HG03108 (cell line): ENCODE results near the gene FASN.
A peak's percentile ranks its signal among the peaks of the same experiment; 100 is the strongest.
"Not testable (repeated sequence)": the region's sequence is repeated elsewhere in the genome, so short reads cannot be mapped to it uniquely, and the experiment has no call there.

Source experiments
- ATAC-seq: cut with Tn5 transposase; IDR thresholded peaks from one replicate; pipeline ENCODE4 v1.9.1; 2021; ENCODE audit warnings: moderate library complexity; ENCODE audit not compliant: unreplicated experiment

The FASN gene

DNA sequence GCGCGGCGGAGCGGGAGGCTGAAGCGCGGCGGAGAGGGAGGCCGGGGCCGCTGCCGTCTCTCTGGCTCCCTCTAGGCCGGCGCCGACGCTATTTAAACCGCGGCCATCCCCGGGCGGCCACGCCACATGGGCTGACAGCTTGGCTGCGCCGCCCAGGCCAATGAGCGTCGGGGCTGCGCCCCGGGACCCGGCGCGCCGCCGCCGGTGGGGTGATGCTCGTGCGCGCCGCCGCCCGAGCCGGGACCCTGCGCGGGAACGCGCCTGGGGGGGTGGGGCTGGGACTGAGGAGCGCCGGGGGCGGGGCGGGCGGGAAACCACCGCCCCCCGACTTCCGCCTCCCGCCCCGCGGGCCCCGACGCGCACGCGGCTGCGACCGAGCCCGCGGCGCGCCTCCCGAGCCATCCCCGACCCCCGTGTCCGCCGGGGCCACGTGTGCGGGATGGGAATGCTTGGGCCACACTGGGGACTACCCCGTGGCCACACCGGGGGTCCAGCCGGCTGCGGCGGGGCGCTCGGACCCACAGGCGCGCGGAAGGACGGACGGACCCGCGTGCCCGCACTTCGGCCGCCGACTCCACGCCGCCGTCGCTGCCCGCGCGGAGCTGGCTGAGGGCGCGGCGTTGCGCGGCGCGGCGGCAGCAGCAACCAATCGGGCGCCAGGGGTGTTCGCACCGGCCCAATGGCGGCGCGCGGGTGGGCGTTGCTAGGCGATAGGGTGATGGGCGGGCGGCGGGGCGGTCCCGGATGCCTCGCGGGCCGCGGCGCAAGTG lies at the start of gene FASN:
FASN (minus strand) TSS at position 68 of the 770 bp plus-strand sequence. CDS start 1,791 bp downstream, outside the sequence.
- ATAC-seq, result peak; percentile 63

- no peak for ATAC-seq
These were observed 48.9 kb upstream of the FASN start for GRCh38 chr17:82146663-82147654.

GRCh38 chr17:82145550-82146155 lies 47.6 kb upstream of the FASN start:
- ATAC-seq, result no peak

DNA sequence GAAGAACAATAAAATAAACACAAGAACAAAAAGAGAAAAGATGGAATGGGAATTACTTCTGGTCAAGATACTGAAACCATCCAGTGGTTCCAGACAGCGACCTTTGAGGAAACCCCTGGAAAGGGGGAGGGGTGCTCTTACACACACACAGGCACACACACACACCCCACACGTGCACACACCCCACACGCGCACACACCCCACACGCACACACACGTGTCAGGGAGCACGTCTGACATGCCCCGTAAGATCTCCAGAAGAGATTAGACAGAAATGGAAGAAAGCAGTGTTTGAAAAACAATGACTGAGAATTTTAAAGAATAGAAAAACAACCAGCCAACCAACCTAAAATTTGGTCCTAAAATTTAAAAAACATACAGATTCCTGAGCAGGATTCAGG lies 45.3 kb upstream of the FASN start:
- no peak for ATAC-seq

- ATAC-seq, result not testable (repeated sequence)
These were observed 41.9 kb upstream of the FASN start for GRCh38 chr17:82139961-82140360.

- no peak for ATAC-seq
These were observed 40.5 kb upstream of the FASN start for GRCh38 chr17:82138511-82138992.

DNA sequence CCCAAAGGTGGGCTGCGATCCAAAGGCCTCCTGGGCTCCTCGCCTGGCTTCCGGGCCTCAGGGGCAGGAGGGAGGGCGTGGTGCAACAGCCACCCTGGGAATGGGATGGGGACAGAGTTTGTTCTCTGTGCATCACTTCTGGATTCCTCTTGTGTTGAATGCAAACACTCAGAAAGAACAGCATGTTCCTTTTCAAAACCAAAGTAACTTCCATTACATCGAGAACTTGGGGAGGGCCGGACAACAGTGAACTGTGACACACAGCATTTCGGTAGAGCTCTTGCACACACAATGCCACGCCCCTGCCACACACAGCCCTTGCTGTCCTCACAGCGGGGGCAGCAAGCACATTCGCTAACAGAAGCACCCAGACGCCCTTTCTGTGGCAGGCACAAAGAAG lies 36.1 kb upstream of the FASN start:
- no peak for ATAC-seq

- not testable (repeated sequence) for ATAC-seq
These were observed 35.3 kb upstream of the FASN start for GRCh38 chr17:82133166-82133953.

- no peak for ATAC-seq
These were observed 31.1 kb upstream of the FASN start for GRCh38 chr17:82129095-82129494.

GRCh38 chr17:82128287-82128686 lies 30.3 kb upstream of the FASN start:
- no peak for ATAC-seq

- ATAC-seq, result no peak
These were observed 29.7 kb upstream of the FASN start for GRCh38 chr17:82127704-82128103.

GRCh38 chr17:82127315-82127595 lies 29.2 kb upstream of the FASN start:
- no peak for ATAC-seq

DNA sequence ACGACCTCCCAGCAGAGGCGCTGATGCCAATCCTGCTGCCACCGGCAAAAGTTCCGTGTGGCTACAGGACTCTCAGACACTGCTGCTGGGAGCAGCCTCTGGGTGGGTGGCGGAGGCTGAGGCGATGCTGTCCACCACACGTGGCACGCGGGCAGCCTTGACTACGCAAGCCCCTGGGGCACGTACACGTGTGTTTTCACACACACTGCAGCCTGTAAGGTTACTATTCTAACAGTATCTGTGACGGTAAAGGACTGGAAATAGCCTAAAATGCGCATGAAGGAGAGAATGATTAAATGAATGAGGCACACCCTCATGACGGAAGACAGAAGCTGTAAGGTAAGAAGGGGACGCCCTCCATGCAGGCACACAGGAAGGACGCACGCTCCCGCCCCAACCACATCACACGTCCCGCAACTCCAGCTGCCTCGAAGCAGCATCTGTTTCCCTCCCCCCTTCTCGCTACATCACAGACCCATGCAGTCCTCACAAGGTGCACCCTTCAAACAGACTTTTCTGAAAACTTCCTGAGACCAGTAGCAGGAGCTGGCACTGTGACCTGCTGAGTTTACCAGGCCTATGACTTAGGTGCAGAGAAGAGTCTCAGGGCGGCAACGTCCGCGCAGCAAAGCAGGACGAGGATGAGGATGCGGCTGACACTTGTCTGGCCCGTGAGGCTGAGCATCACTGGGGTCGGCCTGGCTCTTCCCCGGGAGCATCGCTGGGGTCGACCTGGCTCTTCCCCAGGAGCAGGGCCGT lies 28.7 kb upstream of the FASN start:
- ATAC-seq, result no peak

DNA sequence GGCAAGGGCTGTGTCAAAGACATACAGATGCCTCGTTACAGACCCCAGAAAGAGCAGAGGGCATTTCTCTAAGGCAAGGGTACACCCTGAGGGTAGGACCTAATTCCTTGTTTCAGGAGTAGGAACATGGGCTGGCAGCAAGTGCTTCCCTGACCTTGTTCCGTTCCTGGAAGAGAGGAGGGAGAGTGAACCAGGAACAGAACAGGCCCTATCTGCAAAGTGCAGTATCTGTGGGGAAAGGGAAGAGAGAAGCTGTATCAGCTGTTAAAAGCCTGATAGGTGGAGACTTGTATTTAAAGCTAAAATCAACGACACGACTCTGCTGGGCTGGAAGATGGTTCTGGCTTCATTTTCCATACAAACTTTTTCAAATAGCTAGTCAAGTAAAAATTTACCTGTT lies 26.1 kb upstream of the FASN start:
- ATAC-seq, result no peak

- no peak for ATAC-seq
These were observed 23.9 kb upstream of the FASN start for GRCh38 chr17:82121660-82122629.

- no peak for ATAC-seq
These were observed 23.2 kb upstream of the FASN start for GRCh38 chr17:82121246-82121645.

- ATAC-seq, result no peak
These were observed 22.1 kb upstream of the FASN start for GRCh38 chr17:82120148-82120547.

- ATAC-seq, result no peak
These were observed 20.9 kb upstream of the FASN start for GRCh38 chr17:82118815-82119380.
